K562 (cell line): ENCODE measurements around the gene ABHD1. TPM values are rescaled to one million over a fixed set of nuclear protein-coding genes. Genes with fewer than 3 reads are reported as not detected.

Experiments used
- ATAC-seq: fragments of 200-7000 bp; cut with Tn5 transposase; 3 replicates; pipeline ENCODE4 v1.9.1; 2020; ENCODE audit warnings: moderate library complexity
- Bru-seq: library from RNA; stranded (reverse); fragments of 400-500 nt; gene quantifications from one replicate; lab custom pipeline; 2021; lab: Mats Ljungman, UMichigan
- BruChase-seq, 2 experiments: library from RNA; stranded (reverse); fragments of 400-500 nt; gene quantifications; one replicate each; lab custom pipeline; 2021; lab: Mats Ljungman, UMichigan
- BruUV-seq: library from RNA; stranded (reverse); fragments of 400-500 nt; replicated peaks from 2 replicates; lab custom pipeline; 2021; lab: Mats Ljungman, UMichigan
- CTCF ChIA-PET: fragments of 300-600 bp; formaldehyde crosslinking; extraction: SDS; loops from one replicate; lab custom pipeline; 2021; ENCODE audit warnings: low intra/inter-chr PET ratio; lab: Yijun Ruan, JAX
- POLR2A ChIA-PET: fragments of 300-600, 350-650 bp; sonication (Branson Sonifier 250); formaldehyde crosslinking; extraction: SDS; loops from one replicate; lab custom pipeline; 2021; ENCODE audit warnings: antibody characterized with exemption, inconsistent platforms; lab: Yijun Ruan, JAX
- DNase-seq, 4 experiments: peaks; one replicate each; pipeline versions ENCODE4 v3.0.0 to v3.0.0-alpha.2; 2011 to 2018; ENCODE audit warnings: low spot score in 3 of 4, mixed read lengths in 3 of 4; ENCODE audit errors: extremely low read depth in 1 of 4
- FAIRE-seq: peaks from 2 replicates; lab custom pipeline; 2011; peaks lifted over from hg19 to GRCh38; lab: Jason Lieb, UNC
- H2AFZ ChIP-seq: 2 replicates; pipeline ENCODE4 v1.6.0; 2011; ENCODE audit warnings: low read depth, low read length, control low read depth, inconsistent platforms
- H3K27ac ChIP-seq: fragments of 200-600 bp; 3 replicates; pipeline ENCODE4 v1.8.0; 2011; ENCODE audit warnings: low read depth, mild to moderate bottlenecking, control low read depth, inconsistent platforms, low read length, moderate library complexity, mixed read lengths; ENCODE audit errors: extremely low read depth
- H3K27me3 ChIP-seq, 2 experiments: fragments of 300-600 bp in 1 of 2; 2 replicates in 1 of 2; 3 replicates in 1 of 2; pipeline versions ENCODE4 v1.6.0 to v1.8.0; 2011; ENCODE audit warnings: inconsistent platforms in 2 of 2, low read length in 2 of 2, mild to moderate bottlenecking in 1 of 2, mixed read lengths in 1 of 2, moderate library complexity in 1 of 2; ENCODE audit not compliant: control insufficient read depth in 2 of 2, insufficient read depth in 2 of 2
- H3K36me3 ChIP-seq: fragments of 300-600 bp; 3 replicates; pipeline ENCODE4 v1.8.0; 2011; ENCODE audit warnings: mild to moderate bottlenecking, low read length, inconsistent platforms; ENCODE audit not compliant: control insufficient read depth, insufficient read depth
- H3K4me1 ChIP-seq, 2 experiments: fragments of 200-600 bp in 1 of 2; replicated peaks in 1 of 2; 2 replicates in 1 of 2; 3 replicates in 1 of 2; pipeline versions ENCODE4 v1.5.1 to v1.8.0; 2011; ENCODE audit warnings: inconsistent platforms in 2 of 2, low read length in 2 of 2, mild to moderate bottlenecking in 1 of 2, mixed read lengths in 1 of 2, moderate library complexity in 1 of 2; ENCODE audit not compliant: control insufficient read depth in 2 of 2, insufficient read depth in 2 of 2
- H3K4me2 ChIP-seq: 2 replicates; pipeline ENCODE4 v1.6.1; 2011; ENCODE audit warnings: low read length, control low read depth, inconsistent platforms, mixed read lengths; ENCODE audit not compliant: insufficient read depth
- H3K4me3 ChIP-seq: fragments of 200-600 bp; sonication (generic), shearing (Covaris generic); 2 replicates; pipeline ENCODE4 v1.5.1; 2016; ENCODE audit warnings: control low read depth, inconsistent platforms
- H3K79me2 ChIP-seq: fragments of 200-600 bp; 3 replicates; pipeline ENCODE4 v1.8.0; 2011; ENCODE audit warnings: low read length, inconsistent platforms; ENCODE audit not compliant: control insufficient read depth, insufficient read depth
- H3K9ac ChIP-seq, 2 experiments: 2 replicates each; pipeline versions ENCODE4 v1.6.0 to v1.6.1; 2011; ENCODE audit warnings: low read depth in 2 of 2, low read length in 2 of 2, control low read depth in 1 of 2, inconsistent platforms in 1 of 2, mild to moderate bottlenecking in 1 of 2, mixed read lengths in 1 of 2; ENCODE audit not compliant: insufficient read depth in 1 of 2
- H3K9me1 ChIP-seq: one replicate; pipeline ENCODE4 v1.6.0; 2011; ENCODE audit warnings: inconsistent platforms, mild to moderate bottlenecking, low read length, moderate library complexity; ENCODE audit not compliant: control insufficient read depth, insufficient read depth
- H3K9me3 ChIP-seq: replicated peaks from 2 replicates; pipeline ENCODE4 v1.5.1; 2011; ENCODE audit warnings: low read depth, low read length, inconsistent platforms; ENCODE audit not compliant: control insufficient read depth, insufficient read depth
- H4K20me1 ChIP-seq: replicated peaks from 2 replicates; pipeline ENCODE4 v1.6.1; 2011; ENCODE audit warnings: low read length, inconsistent platforms, mixed read lengths; ENCODE audit not compliant: control insufficient read depth, insufficient read depth
- ARID4B ChIP-seq: sonication (generic); formaldehyde crosslinking; IDR thresholded peaks from 2 replicates; pipeline ENCODE4 v1.8.0; 2022; ENCODE audit warnings: mild to moderate bottlenecking, missing genetic modification reagents
- CEBPB ChIP-seq: fragments of 450-650 bp; IDR thresholded peaks from 2 replicates; pipeline ENCODE4 v1.6.1; 2016; ENCODE audit warnings: missing genetic modification characterization, missing compliant biosample characterization
- HEY1 ChIP-seq: fragments of 250-450 bp; sonication (Bioruptor Pico); IDR thresholded peaks from 2 replicates; pipeline ENCODE4 v1.5.0; 2020; ENCODE audit warnings: mild to moderate bottlenecking, moderate library complexity, borderline replicate concordance
- NONO ChIP-seq, 2 experiments: fragments of 200-400 bp in 1 of 2; fragments of 450-650 bp in 1 of 2; formaldehyde crosslinking in 1 of 2; IDR thresholded peaks; 2 replicates each; pipeline ENCODE4 v1.6.1; 2017; ENCODE audit warnings: low read depth in 2 of 2, mild to moderate bottlenecking in 2 of 2, moderate library complexity in 2 of 2, low read length in 1 of 2
- SP1 ChIP-seq: sonication (generic); formaldehyde crosslinking; IDR thresholded peaks from 2 replicates; pipeline ENCODE4 v1.8.1; 2022; ENCODE audit warnings: mild to moderate bottlenecking, missing genetic modification reagents
- YY1 ChIP-seq, 3 experiments: IDR thresholded peaks; 2 replicates each; pipeline ENCODE4 v1.6.1; 2011; ENCODE audit warnings: low read length in 2 of 3, mild to moderate bottlenecking in 2 of 3, moderate library complexity in 2 of 3, borderline replicate concordance in 1 of 3, control low read depth in 1 of 3, low read depth in 1 of 3; ENCODE audit not compliant: insufficient read depth in 3 of 3, insufficient replicate concordance in 2 of 3, control insufficient read depth in 1 of 3, insufficient read length in 1 of 3; ENCODE audit errors: extremely low read depth in 1 of 3
- ZFX ChIP-seq: sonication (generic); formaldehyde crosslinking; IDR thresholded peaks from 2 replicates; pipeline ENCODE4 v1.8.0; 2022; ENCODE audit warnings: mild to moderate bottlenecking, missing genetic modification reagents, moderate library complexity
- ZNF699 ChIP-seq: fragments of 250-450 bp; sonication (Bioruptor Pico); IDR thresholded peaks from 2 replicates; pipeline ENCODE4 v1.8.0; 2021; ENCODE audit warnings: mild to moderate bottlenecking, moderate library complexity; ENCODE audit not compliant: insufficient replicate concordance
- WGBS: fragments of 100-300 bp; shearing (Covaris generic); methylation state at CpG from one replicate; pipeline ENCODE4 v1.1.6; 2016; ENCODE audit warnings: low coverage, mixed read lengths; ENCODE audit not compliant: insufficient coverage; ENCODE audit errors: missing lambda C conversion rate; 5-methylcytosine and 5-hydroxymethylcytosine counted together
- in situ Hi-C: fragments of 300-500 bp; cut with MboI; formaldehyde crosslinking; loops from 4 replicates; pipeline ENCODE4 v1.15.0; 2018; ENCODE audit warnings: inconsistent platforms, mixed read lengths
- intact Hi-C: fragments of 100-400 bp; cut with micrococcal nuclease; formaldehyde crosslinking; loops from 2 replicates; pipeline ENCODE4 v1.14.2; 2022
- long read RNA-seq, 3 experiments: library from polyadenylated mRNA in 2 of 3; library from RNA in 1 of 3; unstranded in 2 of 3; stranded (forward) in 1 of 3; transcript quantifications; one replicate each; pipeline ENCODE4 v2.0.0, GENCODE V29; 2019 to 2022
- polyA minus RNA-seq, 3 experiments: library from RNA; depleted of rRNA, polyadenylated mRNA; stranded (reverse); fragments of >200 nt; gene quantifications; 2 replicates each; pipeline ENCODE4 v1.2.3, GENCODE V29; 2011
- polyA plus RNA-seq, 8 experiments: library from polyadenylated mRNA; depleted of rRNA in 4 of 8; stranded (reverse) in 5 of 8; unstranded in 3 of 8; fragments of >200 nt; fragmentation: Nextera tagmentation in 2 of 8; fragmentation: Illumina TruSeq in 1 of 8; extraction: Ambion mirVana in 2 of 8; extraction: Trizol in 1 of 8; gene quantifications; 2 replicates each; pipeline versions ENCODE4 v1.2.1 to v1.2.3, GENCODE V29; 2011 to 2014; ENCODE audit warnings: inconsistent platforms in 1 of 8, missing spikeins in 1 of 8
- total RNA-seq, 7 experiments: library from RNA; depleted of rRNA in 6 of 7; stranded (reverse); fragments of >200 nt in 6 of 7; fragmentation: Illumina TruSeq in 2 of 7; extraction: Trizol in 2 of 7; gene quantifications; 2 replicates each; pipeline versions ENCODE4 v1.2.1 to v1.2.3, GENCODE V29; 2011 to 2021; ENCODE audit warnings: low replicate concordance in 1 of 7
- TF ChIP-seq, protein P1 (sequence below): sonication (generic); formaldehyde crosslinking; IDR thresholded peaks from 2 replicates; pipeline ENCODE4 v1.8.0; 2022; ENCODE audit warnings: missing genetic modification reagents, mild to moderate bottlenecking, moderate library complexity, borderline replicate concordance

Gene ABHD1
- total RNA-seq (2011; cell fraction: chromatin; rRNA removed; ENCODE audit: low replicate concordance) = 0.42 and 1.1 TPM in 2 replicates
- total RNA-seq (2011; cell fraction: nucleolus; rRNA removed) = 0.13 and 0.33 TPM in 2 replicates
- total RNA-seq (2011; cell fraction: nucleoplasm; rRNA removed) = 0.44 and 0.61 TPM in 2 replicates
- total RNA-seq (2014; rRNA removed) = 0.20 TPM in 1 of 2 replicates, not detected in the other
- not detected in 2 replicates for total RNA-seq (2014; rRNA removed; fragmentation: Illumina TruSeq; extraction: Trizol)
- total RNA-seq (2015; rRNA removed; fragmentation: Illumina TruSeq; extraction: Trizol) = not detected in 2 replicates
- total RNA-seq (2021) = 0.18 TPM in 1 of 2 replicates, not detected in the other
- 0.10 and 0.57 TPM in 2 replicates for polyA plus RNA-seq (2011; rRNA removed)
- 0.06 and 0.16 TPM in 2 replicates for polyA plus RNA-seq (2011; cell fraction: cytosol; rRNA removed)
- 0.59 and 0.97 TPM in 2 replicates for polyA plus RNA-seq (2011; cell fraction: nucleus; rRNA removed)
- polyA plus RNA-seq (2012) = 0.43 and 0.60 TPM in 2 replicates
- polyA plus RNA-seq (2014; fragmentation: Illumina TruSeq; extraction: Trizol) = 0.10 and 0.28 TPM in 2 replicates
- polyA plus RNA-seq (2014; fragmentation: Nextera tagmentation; extraction: Ambion mirVana) = under 1 TPM in 1 of 2 experiments, not detected in 1; 0.11 TPM
- 0.16 TPM in 1 of 2 replicates, not detected in the other for polyA plus RNA-seq (2014; rRNA removed)
- 0.09 and 0.32 TPM in 2 replicates for polyA minus RNA-seq (2011; rRNA and poly(A)+ RNA removed)
- polyA minus RNA-seq (2011; cell fraction: cytosol; rRNA and poly(A)+ RNA removed) = not detected in 2 replicates
- 0.11 and 0.13 TPM in 2 replicates for polyA minus RNA-seq (2011; cell fraction: nucleus; rRNA and poly(A)+ RNA removed)
- Bru-seq, nascent RNA = percentile 27 among the genes with signal in this experiment
- BruChase-seq, experiment 1, labeled RNA remaining after a 2-hour chase = percentile 11 among the genes with signal in this experiment
- BruChase-seq, experiment 2, labeled RNA remaining after a 6-hour chase = percentile 26 among the genes with signal in this experiment
- long read RNA-seq, experiment 1 = 0 reads
- long read RNA-seq, experiment 2 = 0 reads
- long read RNA-seq, experiment 3 = 0 reads

GRCh38 chr2:27123302-27124150 lies at the start of gene ABHD1:
TSS of gene ABHD1 (plus strand) at chr2:27123815. CDS start at chr2:27123949, 134 bp downstream.
- peaks cover 7 to 11% of the 10 kb centered on the region in 2 experiments; a peak in 4 of 5 replicates for H3K27me3 ChIP-seq
- peak within 1 kb of the TSS; percentile 82 for H3K4me2 ChIP-seq
- no peaks in the 10 kb centered on the region for H3K79me2 ChIP-seq
- in situ Hi-C loops = no loop called here
- DNase-seq (peak; percentile 63 to 91 (median 78)), FAIRE-seq (no peak), ATAC-seq (peak; percentile 90)
- peak within 1 kb of the TSS; percentile 50 to 90 for H3K9ac ChIP-seq
- H3K9me3 ChIP-seq = no peaks in the 10 kb centered on the region
- H3K9me1 ChIP-seq = no peaks in the 10 kb centered on the region
- peak within 1 kb of the TSS; percentile 98 for H2AFZ ChIP-seq
- CTCF ChIA-PET = no interaction called here
- 1% methylated on average over 47 of the region's 47 CpGs for WGBS
- no peaks in the 10 kb centered on the region for H3K36me3 ChIP-seq
- POLR2A ChIA-PET = interaction anchor here (0.9 to 4.1 kb wide), 4 partner anchors 10 to 57 kb away, joined by 3 to 17 read pairs (median 8); partner anchors contain the start of gene PREB
- H3K4me1 ChIP-seq = peaks cover 10 to 18% of the 10 kb centered on the region in 2 experiments; a peak in 4 of 5 replicates
- H4K20me1 ChIP-seq = no peaks in the 10 kb centered on the region
- no peak within 1 kb of the TSS for H3K27ac ChIP-seq
- H3K4me3 ChIP-seq = peak within 1 kb of the TSS; percentile 54
- intact Hi-C loops = no loop called here
- BruUV-seq = no TSS peak
- TF ChIP-seq ZNF699 (CRISPR knock-in tag) (no peak), ARID4B (CRISPR knock-in tag) (peak; percentile 36; the same call in 1 of the 2 replicates), YY1 (IDR thresholded peaks at IDR 0.05; ENCODE audit: borderline replicate concordance in 1 of 3, control insufficient read depth in 1 of 3, extremely low read depth in 1 of 3, insufficient read depth in 3 of 3, insufficient read length in 1 of 3, insufficient replicate concordance in 2 of 3, low read depth in 1 of 3, low read length in 2 of 3) (peak; percentile 70 to 91 (median 85)), NONO (IDR thresholded peaks at IDR 0.05; ENCODE audit: low read depth in 2 of 2, low read length in 1 of 2) (0 out of 4 replicates have a peak, but pooled peaks of 1 of the 2 experiments have one; percentile 18), CEBPB (peak; percentile 91), ZFX (CRISPR knock-in tag) (peak; percentile 87), HEY1 (CRISPR knock-in tag) (no peak), SP1 (CRISPR knock-in tag) (peak; percentile 79; the same call in 1 of the 2 replicates)
- TF ChIP-seq, protein P1, sequence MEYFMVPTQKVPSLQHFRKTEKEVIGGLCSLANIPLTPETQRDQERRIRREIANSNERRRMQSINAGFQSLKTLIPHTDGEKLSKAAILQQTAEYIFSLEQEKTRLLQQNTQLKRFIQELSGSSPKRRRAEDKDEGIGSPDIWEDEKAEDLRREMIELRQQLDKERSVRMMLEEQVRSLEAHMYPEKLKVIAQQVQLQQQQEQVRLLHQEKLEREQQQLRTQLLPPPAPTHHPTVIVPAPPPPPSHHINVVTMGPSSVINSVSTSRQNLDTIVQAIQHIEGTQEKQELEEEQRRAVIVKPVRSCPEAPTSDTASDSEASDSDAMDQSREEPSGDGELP (CRISPR knock-in tag) = peak; percentile 59; the same call in 1 of the 2 replicates
